Hypothalamus (tissue), 51 donors: ENCODE results near the gene SQOR.
A peak's percentile ranks its signal among the peaks of the same experiment; 100 is the strongest.
"Not testable (repeated sequence)": the region's sequence is repeated elsewhere in the genome, so short reads cannot be mapped to it uniquely, and the experiment has no call there.

Source experiments
- DNase-seq, 51 donors: peaks; one replicate each; lab custom pipeline; 2025; lab: John Stamatoyannopoulos, UW

SQOR gene

DNA sequence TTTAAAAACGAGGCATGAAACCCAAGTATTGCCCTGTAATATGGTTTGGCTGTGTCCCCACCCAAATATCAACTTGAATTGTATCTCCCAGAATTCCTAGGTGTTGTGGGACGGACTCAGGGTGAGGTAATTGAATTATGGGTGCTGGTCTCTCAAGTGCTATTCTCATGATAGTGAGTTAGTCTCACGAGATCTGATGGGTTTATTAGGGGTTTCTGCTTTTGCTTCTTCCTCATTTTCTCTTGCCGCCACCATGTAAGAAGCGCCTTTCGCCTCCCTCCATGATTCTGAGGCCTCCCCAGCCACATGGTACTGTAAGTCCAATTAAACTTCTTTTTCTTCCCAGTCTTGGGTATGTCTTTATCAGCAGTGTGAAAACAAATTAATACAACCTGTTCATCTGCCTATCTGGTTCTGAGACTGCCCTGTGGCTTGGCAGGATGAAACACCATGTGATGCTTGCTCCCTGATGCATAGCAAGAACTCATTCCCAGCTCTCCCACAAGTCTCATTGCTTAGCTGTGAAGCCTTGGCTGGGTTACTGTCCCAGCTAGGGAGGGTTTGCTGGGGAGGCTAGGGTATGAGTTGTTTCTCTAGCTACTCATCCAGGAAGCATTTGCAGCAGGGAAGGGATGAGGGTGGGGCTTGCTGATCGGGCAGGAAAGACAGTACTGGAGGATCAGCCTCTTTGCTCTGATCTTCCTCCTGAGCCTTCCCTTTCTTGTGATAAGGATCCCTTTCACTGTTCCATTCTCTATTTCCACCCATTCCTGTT lies 3.7 kb upstream of the SQOR start:
- DNase-seq: no peak

DNA sequence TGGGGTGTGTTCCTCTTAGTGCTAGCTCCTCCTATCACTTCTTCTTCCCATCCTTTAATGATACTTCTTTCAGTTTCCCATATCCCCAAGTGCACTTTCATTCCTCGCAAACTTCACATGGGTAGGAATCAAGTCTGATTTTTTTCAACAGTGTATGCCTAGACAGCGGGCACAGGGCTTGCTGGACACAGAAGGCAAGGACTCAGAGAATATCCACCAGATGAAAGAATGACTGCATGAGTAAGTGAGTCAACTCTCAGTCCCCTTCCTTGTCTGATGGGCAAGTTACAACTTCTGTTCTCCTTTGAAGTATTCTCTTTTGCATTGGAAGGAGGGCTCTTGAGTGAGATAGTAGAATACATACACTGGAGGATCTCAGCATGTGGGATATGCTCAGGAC lies 3.1 kb upstream of the SQOR start:
- no peak for DNase-seq

GRCh38 chr15:45635191-45635638 lies 386 bp downstream of the SQOR start:
- DNase-seq: peak in 24 of 51 donors; percentile 5 to 51 (median 32)

GRCh38 chr15:45635763-45636292 lies 999 bp downstream of the SQOR start:
- no peak for DNase-seq

DNA sequence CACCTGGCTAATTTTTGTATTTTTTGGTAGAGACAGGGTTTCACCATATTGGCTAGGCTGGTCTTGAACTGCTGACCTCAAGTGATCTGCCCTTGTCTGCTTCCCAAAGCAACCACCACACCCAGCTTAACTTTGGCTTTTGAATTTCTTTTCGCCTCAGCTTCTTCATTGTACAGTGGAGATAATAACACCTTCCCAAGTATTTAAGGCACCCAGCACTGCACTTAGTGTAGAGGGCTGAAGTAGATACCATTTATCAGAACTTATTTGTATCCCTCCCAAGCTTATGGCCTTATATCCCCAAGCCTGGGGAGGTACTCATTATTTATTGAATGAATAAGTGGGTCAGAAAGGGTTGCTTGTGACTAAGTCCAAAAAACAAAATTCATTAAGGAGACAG lies 2.3 kb downstream of the SQOR start:
- no peak for DNase-seq

DNA sequence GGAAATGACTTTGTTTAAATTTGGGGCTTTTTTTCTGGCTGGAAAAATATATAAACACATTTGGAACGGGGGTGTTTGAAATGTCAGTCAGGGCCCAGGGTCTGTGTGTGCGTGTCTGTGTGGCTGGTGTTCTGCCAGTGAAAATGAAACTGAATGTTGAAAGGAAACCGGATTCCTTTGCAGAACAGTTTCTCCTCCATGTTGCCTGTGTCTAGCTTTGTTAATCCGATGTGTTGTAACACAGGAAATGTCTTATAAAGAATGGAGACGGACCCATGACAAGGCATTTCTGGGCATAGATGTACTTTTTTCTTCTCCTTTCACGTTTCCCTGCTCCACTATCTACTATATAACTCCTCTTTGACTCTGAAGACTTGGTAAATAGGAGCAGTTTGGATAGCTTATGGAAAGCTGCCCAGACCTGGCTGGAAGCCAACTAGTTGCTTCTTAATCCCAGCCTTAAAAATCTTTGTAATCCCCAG lies 2.8 kb downstream of the SQOR start:
- DNase-seq: peak in 9 of 51 donors; percentile 2 to 55 (median 14)

GRCh38 chr15:45640616-45641015 lies 5.8 kb downstream of the SQOR start:
- no peak for DNase-seq

DNA sequence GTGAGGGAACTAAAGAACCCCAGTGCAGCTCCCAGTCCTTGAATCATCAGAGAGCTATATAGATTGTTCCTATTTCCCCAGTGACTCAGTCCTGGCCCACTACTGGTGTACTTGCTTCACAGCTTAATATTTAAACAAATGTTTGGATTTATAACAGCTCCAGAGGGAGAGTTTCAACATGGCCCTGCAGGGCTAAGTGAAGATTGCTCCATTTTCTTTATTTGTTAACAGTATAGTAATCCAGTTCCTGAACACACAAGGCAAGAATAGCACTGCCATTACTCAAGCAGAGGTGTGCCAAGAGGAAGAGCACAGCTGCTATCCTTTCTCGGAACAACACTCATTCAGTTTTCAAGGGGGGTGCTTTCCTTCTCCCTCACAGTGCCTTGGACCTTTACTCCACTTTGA lies 6.5 kb downstream of the SQOR start:
- no peak for DNase-seq

DNA sequence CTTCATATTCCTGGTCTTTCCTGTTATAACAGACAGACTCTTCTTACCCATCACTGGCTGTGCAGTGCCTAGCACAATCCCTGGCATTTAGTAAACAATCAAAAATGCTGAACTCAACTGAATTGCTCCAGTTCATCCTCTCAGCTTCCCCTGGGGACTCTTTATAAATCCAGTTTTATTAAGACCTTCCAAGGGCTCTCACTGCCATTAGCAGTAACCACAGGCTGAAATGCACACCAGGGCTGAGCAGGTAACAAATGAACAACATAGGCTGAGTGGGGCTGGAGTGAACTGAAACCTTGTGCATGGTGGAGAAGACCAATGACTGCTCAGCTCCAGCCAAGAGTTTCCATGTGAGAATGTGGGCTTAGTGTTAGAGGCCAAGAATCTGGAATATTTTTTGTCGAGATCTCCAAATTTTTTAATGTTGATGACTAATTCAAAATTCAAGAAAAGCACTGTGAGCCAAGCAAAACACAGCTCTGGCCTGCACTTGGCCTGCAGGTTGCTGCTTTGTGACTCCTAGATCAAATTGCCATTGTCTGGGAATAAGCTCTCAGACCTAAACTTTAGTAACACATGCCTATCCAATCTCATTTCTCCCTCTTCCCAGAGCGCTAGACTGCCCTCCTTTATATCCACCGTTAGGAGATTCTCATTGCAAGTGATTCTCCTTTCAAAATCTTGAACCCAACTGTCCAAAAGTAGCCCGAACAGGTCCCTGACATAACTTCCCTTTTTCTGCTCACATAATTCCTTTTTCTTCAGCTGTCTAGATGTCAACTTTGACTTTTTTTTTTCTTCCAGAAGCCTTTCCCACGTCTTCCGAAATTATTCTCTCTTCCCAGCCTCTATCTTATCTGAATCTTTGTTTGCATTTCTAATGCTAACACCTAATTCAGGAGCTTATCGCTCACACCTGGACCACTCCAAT lies 7.4 kb downstream of the SQOR start:
- no peak for DNase-seq

DNA sequence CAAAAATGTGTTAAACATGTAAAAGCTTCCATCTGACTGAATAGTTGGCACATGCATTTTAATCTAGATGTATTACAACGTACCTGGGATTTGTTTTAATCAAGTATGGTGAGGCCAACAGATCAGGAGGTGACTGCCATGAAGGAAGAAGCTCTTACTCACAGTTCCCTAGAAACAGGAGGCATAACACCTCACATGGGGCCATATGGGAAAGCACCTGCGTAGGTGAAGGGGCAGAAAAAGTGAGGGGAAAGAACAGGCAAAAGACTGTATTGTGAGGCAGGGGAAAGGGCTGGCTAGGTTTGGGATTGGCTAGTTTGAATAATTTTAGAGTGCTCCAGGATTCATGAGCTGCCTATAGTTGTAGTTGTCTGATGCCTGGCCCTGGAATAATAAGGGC lies 9.6 kb downstream of the SQOR start:
- DNase-seq: no peak

GRCh38 chr15:45645026-45645980 lies 10.5 kb downstream of the SQOR start:
- DNase-seq: no peak

DNA sequence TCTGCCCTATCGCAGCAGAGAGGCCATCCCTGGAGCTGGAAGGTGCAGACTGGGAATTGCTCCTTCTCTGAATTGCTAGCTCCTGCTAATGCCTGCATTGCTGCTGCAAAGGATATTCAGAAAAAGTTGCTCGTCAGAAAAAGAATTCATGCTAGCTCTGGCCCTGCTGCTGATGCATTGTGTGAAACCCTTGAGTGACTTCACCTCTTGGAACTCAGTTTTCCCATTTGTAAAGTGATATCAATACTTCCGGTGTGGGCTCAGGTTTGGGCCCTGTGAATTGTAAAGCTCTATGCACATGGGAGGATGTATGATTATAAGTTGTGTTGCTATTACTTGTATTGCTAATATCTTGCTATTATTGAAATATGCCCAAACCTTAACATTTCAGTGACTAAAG lies 11.4 kb downstream of the SQOR start:
- no peak for DNase-seq

DNA sequence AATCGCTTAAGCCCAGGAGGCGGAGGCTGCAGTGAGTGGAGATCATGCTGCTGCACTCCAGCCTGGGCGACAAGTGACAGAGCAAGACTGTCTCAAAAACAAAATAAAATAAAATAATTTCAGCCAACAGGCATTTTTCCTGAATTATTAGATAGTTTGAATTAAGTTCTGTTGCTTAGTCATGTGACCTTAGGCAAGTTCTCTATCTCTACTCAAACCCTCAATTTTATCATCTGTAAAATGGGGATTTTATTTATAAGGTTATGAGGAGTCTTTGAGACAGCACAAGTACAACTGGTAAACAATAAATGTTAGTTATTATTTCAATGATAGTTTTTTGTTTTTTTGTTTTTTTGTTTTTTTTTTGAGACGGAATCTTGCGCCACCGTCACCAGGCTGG lies 13.0 kb downstream of the SQOR start:
- no peak for DNase-seq

DNA sequence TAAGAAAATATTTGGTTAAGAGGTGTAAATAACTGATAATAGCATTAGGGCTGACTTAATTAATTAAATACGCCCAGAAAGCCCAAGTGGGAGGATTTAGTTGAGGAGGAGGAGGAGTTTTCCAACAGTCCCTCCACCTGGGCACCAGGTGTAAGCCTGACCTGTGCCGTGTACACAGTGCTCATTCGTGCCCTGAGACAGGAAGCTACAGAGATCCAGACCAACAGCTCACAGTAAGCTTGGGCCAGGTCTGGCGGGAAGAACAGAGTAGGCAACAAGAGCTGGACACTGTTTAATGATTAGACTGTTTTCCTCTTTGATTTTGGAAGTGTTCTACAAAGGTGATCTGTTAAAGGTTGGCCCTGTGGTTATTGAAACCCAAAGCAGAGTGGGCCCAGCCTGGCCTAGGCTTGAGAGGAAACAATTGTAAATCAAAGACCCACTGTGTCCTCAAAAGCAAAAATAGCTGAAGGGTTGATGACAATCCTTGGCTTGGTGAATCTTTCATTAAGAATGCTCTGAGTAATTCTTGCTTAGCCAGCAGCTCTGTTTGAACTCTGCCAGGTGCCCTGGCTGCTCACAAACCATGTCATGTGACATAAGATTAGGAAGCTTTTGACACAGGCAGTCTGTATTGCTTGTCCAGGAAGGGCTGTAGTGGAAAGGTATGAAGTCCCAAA lies 13.8 kb downstream of the SQOR start:
- no peak for DNase-seq

DNA sequence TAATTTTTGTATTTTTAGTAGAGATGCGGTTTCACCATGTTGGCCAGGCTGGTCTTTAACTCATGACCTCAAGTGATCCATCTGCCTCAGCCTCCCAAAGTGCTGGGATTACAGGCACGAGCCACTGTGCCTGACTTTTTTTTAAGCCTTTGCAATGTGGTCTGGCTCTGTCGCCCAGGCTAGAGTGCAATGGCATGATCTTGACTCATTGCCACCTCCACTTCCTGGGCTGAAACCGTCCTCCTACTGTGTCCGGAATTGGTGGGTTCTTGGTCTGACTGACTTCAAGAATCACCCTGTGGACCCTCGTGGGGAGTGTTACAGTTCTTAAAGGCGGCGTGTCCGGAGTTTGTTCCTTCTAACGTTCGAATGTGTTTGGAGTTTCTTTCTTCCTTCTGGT lies 15.2 kb downstream of the SQOR start:
- not testable (repeated sequence) for DNase-seq

DNA sequence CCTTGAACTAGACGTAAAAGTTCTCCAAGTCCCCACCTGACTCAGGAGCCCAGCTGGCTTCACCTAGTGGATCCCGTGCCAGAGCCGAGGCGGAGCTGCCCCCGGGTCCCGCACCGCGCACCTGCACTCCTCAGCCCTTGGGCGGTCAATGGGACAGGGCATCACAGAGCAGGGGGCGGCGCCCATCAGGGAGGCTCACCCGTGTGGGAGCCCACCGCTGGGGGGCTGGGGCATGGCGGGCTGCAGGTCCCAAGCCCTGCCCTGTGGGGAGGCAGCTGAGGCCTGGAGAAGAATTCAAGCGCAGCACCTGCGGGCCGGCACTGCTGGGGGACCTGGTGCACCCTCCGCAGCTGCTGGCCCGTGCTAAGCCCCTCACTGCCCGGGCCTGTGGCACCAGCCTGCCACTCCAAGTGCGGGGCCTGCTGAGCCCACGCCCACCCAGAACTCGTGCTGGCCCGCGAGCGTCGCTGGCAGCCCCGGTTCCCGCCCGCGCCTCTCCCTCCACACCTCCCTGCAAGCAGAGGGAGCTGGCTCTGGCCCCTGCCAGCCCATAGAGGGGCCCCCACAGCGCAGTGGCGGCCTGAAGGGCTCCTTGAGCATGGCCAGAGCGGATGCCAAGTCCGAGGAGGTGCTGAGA lies 16.2 kb downstream of the SQOR start:
- no peak for DNase-seq

DNA sequence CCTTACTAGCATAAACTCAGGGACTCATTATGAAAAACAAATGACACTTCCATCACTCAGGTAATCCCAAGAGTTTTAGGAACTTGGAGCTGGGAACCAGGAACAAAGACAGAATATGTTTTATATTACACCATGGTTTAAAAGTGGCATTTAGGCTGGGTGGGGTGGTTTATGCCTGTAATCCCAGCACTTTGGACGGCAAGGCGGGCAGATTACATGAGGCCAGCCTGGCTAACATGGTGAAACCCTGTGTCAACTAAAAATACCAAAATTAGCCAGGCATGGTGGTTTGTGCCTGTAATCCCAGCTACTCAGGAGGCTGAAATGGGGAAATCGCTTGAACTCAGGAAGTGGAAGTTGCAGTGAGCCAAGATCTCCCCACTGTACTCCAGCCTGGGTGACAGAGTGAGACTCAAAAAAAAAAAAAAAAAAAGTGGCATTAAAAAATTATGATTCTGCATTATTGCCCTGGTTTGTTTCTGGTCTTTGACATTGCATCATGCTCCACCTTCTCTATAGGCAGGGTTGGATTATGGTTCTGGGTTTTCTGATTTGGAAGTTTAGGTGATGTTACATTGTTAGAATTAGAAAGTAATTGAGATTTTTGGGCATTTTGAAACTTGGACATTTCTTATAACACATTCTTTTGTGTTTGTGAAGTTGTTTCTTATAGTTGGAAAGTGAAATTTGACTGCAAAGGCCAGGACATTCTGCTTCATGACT lies 19.0 kb downstream of the SQOR start:
- no peak for DNase-seq

- DNase-seq: no peak
Measured at GRCh38 chr15:45654749-45655148, 19.9 kb downstream of the SQOR start.
